ENCODE results near the gene LDLRAD3. TPM values are rescaled to one million over a fixed set of nuclear protein-coding genes. Genes with fewer than 3 reads are reported as not detected.

Gene LDLRAD3
- polyA plus RNA-seq, 1 donor (not counting 4 experiments of a cell fraction or from before 2014, with no cell fraction given) = 13.1 TPM

GRCh38 chr11:36237391-36237790 lies 293.5 kb downstream of the LDLRAD3 start:
- no peaks in the 10 kb centered on the region for H3K9me1 ChIP-seq (ENCODE audit: control insufficient read depth, extremely low read depth, insufficient read depth, low read length)
- no peak overlapping the region for H3K9ac ChIP-seq (ENCODE audit: control insufficient read depth, extremely low read depth, insufficient read depth, low read length)
- no peak overlapping the region for H2AFZ ChIP-seq (ENCODE audit: control insufficient read depth, low read length)
- H3K9me3 ChIP-seq (ENCODE audit: control insufficient read depth, low read depth, low read length) = no peaks in the 10 kb centered on the region
- no peak overlapping the region for H3K4me3 ChIP-seq (ENCODE audit: control insufficient read depth in 2 of 3, extremely low read depth in 1 of 3, insufficient read depth in 2 of 3, low read depth in 1 of 3, low read length in 3 of 3)
- H3K4me1 ChIP-seq (ENCODE audit: control insufficient read depth, extremely low read depth, insufficient read depth, low read length) = peaks cover 3% of the 10 kb centered on the region
- no peak for DNase-seq (ENCODE audit: low read depth, low spot score)
- no peaks in the 10 kb centered on the region for H3K79me2 ChIP-seq (ENCODE audit: control insufficient read depth, insufficient read depth, low read length)
- H4K20me1 ChIP-seq (ENCODE audit: control insufficient read depth, extremely low read depth, insufficient read depth, low read length) = no peaks in the 10 kb centered on the region
- H3K4me2 ChIP-seq (ENCODE audit: control insufficient read depth, extremely low read depth, insufficient read depth, low read depth, low read length) = no peak overlapping the region
- no peak for FAIRE-seq
- H3K27me3 ChIP-seq (ENCODE audit: control insufficient read depth, extremely low read depth, insufficient read depth, low read length) = no peaks in the 10 kb centered on the region
- TF ChIP-seq EZH2 (IDR thresholded peaks at IDR 0.05; ENCODE audit: low read length) = no peak
- TF ChIP-seq CTCF (optimal IDR thresholded peaks at IDR 0.05 in 1 of 3, IDR thresholded peaks at IDR 0.05 in 1 of 3, conservative IDR thresholded peaks at IDR 0.05 in 1 of 3; ENCODE audit: extremely low read depth in 1 of 3, insufficient read depth in 2 of 3, low read length in 3 of 3) = no peak
- dilution Hi-C loops (cut with MboI; ENCODE audit: extremely low pct_ligation_motif_present, low sequenced_read_pairs) = no loop called here
- no peak overlapping the region for H3K27ac ChIP-seq (ENCODE audit: control insufficient read depth, insufficient read depth, low read length)
- peaks cover 0 to 3% of the 10 kb centered on the region in 2 experiments for H3K36me3 ChIP-seq (ENCODE audit: control insufficient read depth in 2 of 2, extremely low read depth in 1 of 2, insufficient read depth in 2 of 2, low read length in 2 of 2)

GRCh38 chr11:36238036-36238631 lies 294.3 kb downstream of the LDLRAD3 start:
- H2AFZ ChIP-seq (ENCODE audit: control insufficient read depth, low read length) = no peak overlapping the region
- dilution Hi-C loops (cut with MboI; ENCODE audit: extremely low pct_ligation_motif_present, low sequenced_read_pairs) = no loop called here

More at GRCh38 chr11:36238036-36238631, 294.3 kb downstream of the LDLRAD3 start:
- FAIRE-seq (no peak), DNase-seq (ENCODE audit: low read depth, low spot score) (no peak)
- Histone ChIP-seq H3K36me3 (ENCODE audit: control insufficient read depth in 2 of 2, extremely low read depth in 1 of 2, insufficient read depth in 2 of 2, low read length in 2 of 2) (peaks cover 0 to 3% of the 10 kb centered on the region in 2 experiments), H3K27ac (ENCODE audit: control insufficient read depth, insufficient read depth, low read length) (no peak overlapping the region), H3K9me1 (ENCODE audit: control insufficient read depth, extremely low read depth, insufficient read depth, low read length) (no peaks in the 10 kb centered on the region), H4K20me1 (ENCODE audit: control insufficient read depth, extremely low read depth, insufficient read depth, low read length) (no peaks in the 10 kb centered on the region), H3K9me3 (ENCODE audit: control insufficient read depth, low read depth, low read length) (no peaks in the 10 kb centered on the region), H3K9ac (ENCODE audit: control insufficient read depth, extremely low read depth, insufficient read depth, low read length) (no peak overlapping the region), H3K27me3 (ENCODE audit: control insufficient read depth, extremely low read depth, insufficient read depth, low read length) (no peaks in the 10 kb centered on the region), H3K4me1 (ENCODE audit: control insufficient read depth, extremely low read depth, insufficient read depth, low read length) (peaks cover 3% of the 10 kb centered on the region), H3K4me2 (ENCODE audit: control insufficient read depth, extremely low read depth, insufficient read depth, low read depth, low read length) (no peak overlapping the region), H3K4me3 (ENCODE audit: control insufficient read depth in 2 of 3, extremely low read depth in 1 of 3, insufficient read depth in 2 of 3, low read depth in 1 of 3, low read length in 3 of 3) (no peak overlapping the region), H3K79me2 (ENCODE audit: control insufficient read depth, insufficient read depth, low read length) (no peaks in the 10 kb centered on the region)
- TF ChIP-seq CTCF (optimal IDR thresholded peaks at IDR 0.05 in 1 of 3, IDR thresholded peaks at IDR 0.05 in 1 of 3, conservative IDR thresholded peaks at IDR 0.05 in 1 of 3; ENCODE audit: extremely low read depth in 1 of 3, insufficient read depth in 2 of 3, low read length in 3 of 3) = no peak
- TF ChIP-seq EZH2 (IDR thresholded peaks at IDR 0.05; ENCODE audit: low read length) = no peak

All from keratinocyte (primary cell).